C1 segment of cervical spinal cord (tissue), 14 donors: ENCODE measurements around the gene LRRC10.
A peak's percentile ranks its signal among the peaks of the same experiment; 100 is the strongest.
"Not testable (repeated sequence)": the region's sequence is repeated elsewhere in the genome, so short reads cannot be mapped to it uniquely, and the experiment has no call there.

Source experiments
- DNase-seq, 14 donors: peaks; one replicate each; lab custom pipeline; 2025; lab: John Stamatoyannopoulos, UW

Gene LRRC10

GRCh38 chr12:69619050-69619449 is 8.3 kb upstream of the LRRC10 start:
- DNase-seq, result no peak

GRCh38 chr12:69616025-69616424 is 5.3 kb upstream of the LRRC10 start:
- peak in 1 of 14 donors; percentile 4 for DNase-seq

GRCh38 chr12:69613351-69613750 is 2.6 kb upstream of the LRRC10 start:
- no peak for DNase-seq

GRCh38 chr12:69610126-69610525 is 581 bp downstream of the LRRC10 start:
- peak in 1 of 14 donors; percentile 49 for DNase-seq

- DNase-seq, result no peak
Measured at GRCh38 chr12:69608114-69608513, 2.6 kb downstream of the LRRC10 start.

- not testable (repeated sequence) for DNase-seq
Measured at GRCh38 chr12:69604275-69604674, 6.4 kb downstream of the LRRC10 start.

- DNase-seq, result not testable (repeated sequence)
Measured at GRCh38 chr12:69603556-69603955, 7.2 kb downstream of the LRRC10 start.

- DNase-seq, result no peak
Measured at GRCh38 chr12:69602954-69603353, 7.8 kb downstream of the LRRC10 start.

GRCh38 chr12:69601962-69602685 is 8.6 kb downstream of the LRRC10 start:
- no peak for DNase-seq

- DNase-seq, result no peak
Measured at GRCh38 chr12:69600804-69601203, 9.9 kb downstream of the LRRC10 start.

GRCh38 chr12:69598174-69598753 is 12.4 kb downstream of the LRRC10 start:
- no peak for DNase-seq

GRCh38 chr12:69595689-69596088 is 15.0 kb downstream of the LRRC10 start:
- DNase-seq, result peak in 1 of 14 donors; percentile 3

GRCh38 chr12:69589082-69589481 is 21.6 kb downstream of the LRRC10 start:
- DNase-seq, result no peak

GRCh38 chr12:69588527-69588926 is 22.2 kb downstream of the LRRC10 start:
- no peak for DNase-seq

- peak; percentile 44 to 94 (median 89) for DNase-seq
Measured at GRCh38 chr12:69585189-69586062, 25.3 kb downstream of the LRRC10 start, which contains the start of gene CCT2. Gene CCT2 (plus strand): TSS chr12:69585459. CDS start chr12:69585522, 63 bp downstream.

- DNase-seq, result no peak
Measured at GRCh38 chr12:69583203-69583602, 27.5 kb downstream of the LRRC10 start.

GRCh38 chr12:69580074-69580473 is 30.6 kb downstream of the LRRC10 start:
- no peak for DNase-seq

GRCh38 chr12:69579029-69579428 is 31.7 kb downstream of the LRRC10 start:
- DNase-seq, result no peak

GRCh38 chr12:69578283-69578682 is 32.4 kb downstream of the LRRC10 start:
- no peak for DNase-seq

- DNase-seq, result no peak
Measured at GRCh38 chr12:69575346-69575745, 35.4 kb downstream of the LRRC10 start.

GRCh38 chr12:69570545-69571399 is 39.9 kb downstream of the LRRC10 start:
- peak in 1 of 14 donors; percentile 22 for DNase-seq
